ENCODE results near the gene PNKP.

- TF ChIP-seq, protein P1, sequence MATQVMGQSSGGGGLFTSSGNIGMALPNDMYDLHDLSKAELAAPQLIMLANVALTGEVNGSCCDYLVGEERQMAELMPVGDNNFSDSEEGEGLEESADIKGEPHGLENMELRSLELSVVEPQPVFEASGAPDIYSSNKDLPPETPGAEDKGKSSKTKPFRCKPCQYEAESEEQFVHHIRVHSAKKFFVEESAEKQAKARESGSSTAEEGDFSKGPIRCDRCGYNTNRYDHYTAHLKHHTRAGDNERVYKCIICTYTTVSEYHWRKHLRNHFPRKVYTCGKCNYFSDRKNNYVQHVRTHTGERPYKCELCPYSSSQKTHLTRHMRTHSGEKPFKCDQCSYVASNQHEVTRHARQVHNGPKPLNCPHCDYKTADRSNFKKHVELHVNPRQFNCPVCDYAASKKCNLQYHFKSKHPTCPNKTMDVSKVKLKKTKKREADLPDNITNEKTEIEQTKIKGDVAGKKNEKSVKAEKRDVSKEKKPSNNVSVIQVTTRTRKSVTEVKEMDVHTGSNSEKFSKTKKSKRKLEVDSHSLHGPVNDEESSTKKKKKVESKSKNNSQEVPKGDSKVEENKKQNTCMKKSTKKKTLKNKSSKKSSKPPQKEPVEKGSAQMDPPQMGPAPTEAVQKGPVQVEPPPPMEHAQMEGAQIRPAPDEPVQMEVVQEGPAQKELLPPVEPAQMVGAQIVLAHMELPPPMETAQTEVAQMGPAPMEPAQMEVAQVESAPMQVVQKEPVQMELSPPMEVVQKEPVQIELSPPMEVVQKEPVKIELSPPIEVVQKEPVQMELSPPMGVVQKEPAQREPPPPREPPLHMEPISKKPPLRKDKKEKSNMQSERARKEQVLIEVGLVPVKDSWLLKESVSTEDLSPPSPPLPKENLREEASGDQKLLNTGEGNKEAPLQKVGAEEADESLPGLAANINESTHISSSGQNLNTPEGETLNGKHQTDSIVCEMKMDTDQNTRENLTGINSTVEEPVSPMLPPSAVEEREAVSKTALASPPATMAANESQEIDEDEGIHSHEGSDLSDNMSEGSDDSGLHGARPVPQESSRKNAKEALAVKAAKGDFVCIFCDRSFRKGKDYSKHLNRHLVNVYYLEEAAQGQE (IDR thresholded peaks at IDR 0.05; ENCODE audit: borderline replicate concordance), result no peak
- TF ChIP-seq, protein P1 (CRISPR knock-in tag; IDR thresholded peaks at IDR 0.05; ENCODE audit: low read depth), result no peak
- TF ChIP-seq JUND (IDR thresholded peaks at IDR 0.05; ENCODE audit: borderline replicate concordance, low read depth, low read length) (no peak), JUND (tag; IDR thresholded peaks at IDR 0.05; ENCODE audit: borderline replicate concordance, low read depth, low read length) (no peak), SRSF3 (IDR thresholded peaks at IDR 0.05; ENCODE audit: insufficient read depth, low read length) (no peak), CTCF (IDR thresholded peaks at IDR 0.05 in 2 of 3, conservative IDR thresholded peaks at IDR 0.05 in 1 of 3; ENCODE audit: insufficient read depth in 2 of 3, low read depth in 1 of 3, low read length in 3 of 3) (no peak), RAD51 (IDR thresholded peaks at IDR 0.05; ENCODE audit: borderline replicate concordance, low read depth) (no peak), JUN (IDR thresholded peaks at IDR 0.05; ENCODE audit: borderline replicate concordance, low read depth, low read length) (no peak), JUN (CRISPR knock-in tag; IDR thresholded peaks at IDR 0.05; ENCODE audit: borderline replicate concordance) (no peak), CBX3 (IDR thresholded peaks at IDR 0.05; ENCODE audit: borderline replicate concordance in 1 of 2, low read length in 2 of 2) (no peak), HMG20A (CRISPR knock-in tag; conservative IDR thresholded peaks at IDR 0.05) (no peak), SMC3 (conservative IDR thresholded peaks at IDR 0.05; ENCODE audit: insufficient read depth, low read depth, low read length) (no peak), BCL6 (CRISPR knock-in tag; IDR thresholded peaks at IDR 0.05) (no peak)
- TF ChIP-seq, protein P2, sequence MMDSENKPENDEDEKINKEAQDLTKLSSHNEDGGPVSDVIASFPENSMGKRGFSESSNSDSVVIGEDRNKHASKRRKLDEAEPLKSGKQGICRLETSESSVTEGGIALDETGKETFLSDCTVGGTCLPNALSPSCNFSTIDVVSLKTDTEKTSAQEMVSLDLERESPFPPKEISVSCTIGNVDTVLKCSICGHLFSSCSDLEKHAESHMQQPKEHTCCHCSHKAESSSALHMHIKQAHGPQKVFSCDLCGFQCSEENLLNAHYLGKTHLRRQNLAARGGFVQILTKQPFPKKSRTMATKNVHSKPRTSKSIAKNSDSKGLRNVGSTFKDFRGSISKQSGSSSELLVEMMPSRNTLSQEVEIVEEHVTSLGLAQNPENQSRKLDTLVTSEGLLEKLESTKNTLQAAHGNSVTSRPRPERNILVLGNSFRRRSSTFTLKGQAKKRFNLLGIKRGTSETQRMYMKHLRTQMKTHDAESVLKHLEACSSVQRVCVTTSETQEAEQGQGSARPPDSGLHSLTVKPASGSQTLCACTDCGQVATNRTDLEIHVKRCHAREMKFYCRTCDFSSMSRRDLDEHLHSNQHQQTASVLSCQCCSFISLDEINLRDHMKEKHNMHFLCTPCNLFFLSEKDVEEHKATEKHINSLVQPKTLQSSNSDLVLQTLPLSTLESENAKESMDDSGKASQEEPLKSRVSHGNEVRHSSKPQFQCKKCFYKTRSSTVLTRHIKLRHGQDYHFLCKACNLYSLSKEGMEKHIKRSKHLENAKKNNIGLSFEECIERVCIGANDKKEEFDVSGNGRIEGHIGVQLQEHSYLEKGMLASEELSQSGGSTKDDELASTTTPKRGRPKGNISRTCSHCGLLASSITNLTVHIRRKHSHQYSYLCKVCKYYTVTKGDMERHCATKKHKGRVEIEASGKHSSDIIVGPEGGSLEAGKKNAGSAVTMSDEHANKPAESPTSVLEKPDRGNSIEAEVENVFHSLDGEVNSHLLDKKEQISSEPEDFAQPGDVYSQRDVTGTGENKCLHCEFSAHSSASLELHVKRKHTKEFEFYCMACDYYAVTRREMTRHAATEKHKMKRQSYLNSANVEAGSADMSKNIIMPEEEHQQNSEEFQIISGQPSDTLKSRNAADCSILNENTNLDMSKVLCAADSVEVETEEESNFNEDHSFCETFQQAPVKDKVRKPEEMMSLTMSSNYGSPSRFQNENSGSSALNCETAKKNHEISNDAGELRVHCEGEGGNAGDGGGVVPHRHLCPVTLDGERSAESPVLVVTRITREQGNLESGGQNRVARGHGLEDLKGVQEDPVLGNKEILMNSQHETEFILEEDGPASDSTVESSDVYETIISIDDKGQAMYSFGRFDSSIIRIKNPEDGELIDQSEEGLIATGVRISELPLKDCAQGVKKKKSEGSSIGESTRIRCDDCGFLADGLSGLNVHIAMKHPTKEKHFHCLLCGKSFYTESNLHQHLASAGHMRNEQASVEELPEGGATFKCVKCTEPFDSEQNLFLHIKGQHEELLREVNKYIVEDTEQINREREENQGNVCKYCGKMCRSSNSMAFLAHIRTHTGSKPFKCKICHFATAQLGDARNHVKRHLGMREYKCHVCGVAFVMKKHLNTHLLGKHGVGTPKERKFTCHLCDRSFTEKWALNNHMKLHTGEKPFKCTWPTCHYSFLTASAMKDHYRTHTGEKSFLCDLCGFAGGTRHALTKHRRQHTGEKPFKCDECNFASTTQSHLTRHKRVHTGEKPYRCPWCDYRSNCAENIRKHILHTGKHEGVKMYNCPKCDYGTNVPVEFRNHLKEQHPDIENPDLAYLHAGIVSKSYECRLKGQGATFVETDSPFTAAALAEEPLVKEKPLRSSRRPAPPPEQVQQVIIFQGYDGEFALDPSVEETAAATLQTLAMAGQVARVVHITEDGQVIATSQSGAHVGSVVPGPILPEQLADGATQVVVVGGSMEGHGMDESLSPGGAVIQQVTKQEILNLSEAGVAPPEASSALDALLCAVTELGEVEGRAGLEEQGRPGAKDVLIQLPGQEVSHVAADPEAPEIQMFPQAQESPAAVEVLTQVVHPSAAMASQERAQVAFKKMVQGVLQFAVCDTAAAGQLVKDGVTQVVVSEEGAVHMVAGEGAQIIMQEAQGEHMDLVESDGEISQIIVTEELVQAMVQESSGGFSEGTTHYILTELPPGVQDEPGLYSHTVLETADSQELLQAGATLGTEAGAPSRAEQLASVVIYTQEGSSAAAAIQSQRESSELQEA (IDR thresholded peaks at IDR 0.05; ENCODE audit: low read depth), result no peak
These were observed 6.5 kb upstream of the PNKP start for GRCh38 chr19:49873834-49874233.
